ENCODE measurements around the gene GM2A. TPM values are rescaled to one million over a fixed set of nuclear protein-coding genes. Genes with fewer than 3 reads are reported as not detected.

Gene GM2A
- total and polyA plus RNA-seq, 9 of the 15 experiments (the other 6 are each of a cell fraction or from before 2014, with no cell fraction given), result 5.8 to 36.0 (median 10.0) TPM

GRCh38 chr5:151239237-151239861, 13.6 kb upstream of the GM2A start:
- no peak overlapping the region for H3K4me2 ChIP-seq (ENCODE audit: insufficient read depth, low read length)
- BruUV-seq (replicated peaks), result no TSS peak
- CTCF ChIA-PET (ENCODE audit: low intra/inter-chr PET ratio), result interaction anchor here (0.6 to 3.6 kb wide), 2 partner anchors 113 to 189 kb away, joined by 3 to 17 read pairs; no protein-coding TSS in a partner anchor
- H2AFZ ChIP-seq (ENCODE audit: low read depth, low read length), result no peak overlapping the region
- H3K27ac ChIP-seq (ENCODE audit: extremely low read depth, low read depth, low read length), result no peak overlapping the region
- H3K79me2 ChIP-seq (ENCODE audit: control insufficient read depth, insufficient read depth, low read length), result no peaks in the 10 kb centered on the region
- in situ Hi-C loops (cut with MboI), result loop anchor here (5.0 kb wide), 2 partner anchors 67 to 117 kb away; no protein-coding TSS in a partner anchor
- H4K20me1 ChIP-seq (replicated peaks; ENCODE audit: control insufficient read depth, insufficient read depth, low read length), result no peaks in the 10 kb centered on the region
- H3K9me1 ChIP-seq (ENCODE audit: control insufficient read depth, insufficient read depth, low read length), result no peaks in the 10 kb centered on the region
- H3K27me3 ChIP-seq (ENCODE audit: control insufficient read depth in 2 of 2, insufficient read depth in 2 of 2, low read length in 2 of 2), result peaks cover 0 to 22% of the 10 kb centered on the region in 2 experiments; a peak in 3 of 5 replicates
- ATAC-seq (peak; percentile 95), FAIRE-seq (peak; percentile 85), DNase-seq (ENCODE audit: extremely low read depth in 1 of 4, low spot score in 3 of 4) (peak; percentile 75 to 83 (median 78))
- H3K9ac ChIP-seq (ENCODE audit: insufficient read depth in 1 of 2, low read depth in 2 of 2, low read length in 2 of 2), result no peak overlapping the region
- no peaks in the 10 kb centered on the region for H3K9me3 ChIP-seq (replicated peaks; ENCODE audit: control insufficient read depth, insufficient read depth, low read depth, low read length)
- POLR2A ChIA-PET, result interaction anchor here (0.7 to 0.8 kb wide), 2 partner anchors 8 to 113 kb away, joined by 3 read pairs; no protein-coding TSS in a partner anchor
- no peaks in the 10 kb centered on the region for H3K36me3 ChIP-seq (ENCODE audit: control insufficient read depth, insufficient read depth, low read length)
- 14% methylated on average over 17 of the region's 17 CpGs for WGBS (ENCODE audit: insufficient coverage, low coverage, missing lambda C conversion rate)
- intact Hi-C loops (cut with micrococcal nuclease), result loop anchor here (1.0 to 2.0 kb wide), 4 partner anchors 75 to 237 kb away; no protein-coding TSS in a partner anchor
- H3K4me1 ChIP-seq (replicated peaks in 1 of 2; ENCODE audit: control insufficient read depth in 2 of 2, insufficient read depth in 2 of 2, low read length in 2 of 2), result peaks cover 0 to 6% of the 10 kb centered on the region in 2 experiments; a peak in 3 of 5 replicates
- no peak overlapping the region for H3K4me3 ChIP-seq
- peak; percentile 52 for TF ChIP-seq SMC3 (conservative IDR thresholded peaks at IDR 0.05; ENCODE audit: insufficient read depth, low read depth, low read length)
- peak; percentile 35; the same call in 1 of the 2 replicates for TF ChIP-seq CREM (IDR thresholded peaks at IDR 0.05; ENCODE audit: low read depth)
- no peak for TF ChIP-seq E2F8 (IDR thresholded peaks at IDR 0.05; ENCODE audit: low read depth, partially characterized antibody)
- TF ChIP-seq SMARCA5 (IDR thresholded peaks at IDR 0.05), result no peak
- no peak for TF ChIP-seq NCOA2 (IDR thresholded peaks at IDR 0.05; ENCODE audit: partially characterized antibody in 2 of 2)
- peak in 1 of 2 experiments; percentile 58; a peak in 1 of 4 replicates for TF ChIP-seq RCOR1 (IDR thresholded peaks at IDR 0.05; ENCODE audit: borderline replicate concordance in 1 of 2, low read depth in 2 of 2, low read length in 2 of 2)
- no peak for TF ChIP-seq TSC22D4 (tag; IDR thresholded peaks at IDR 0.05)
- peak; percentile 38; the same call in 1 of the 2 replicates for TF ChIP-seq TFAP4 (CRISPR knock-in tag; IDR thresholded peaks at IDR 0.05; ENCODE audit: borderline replicate concordance)
- no peak for TF ChIP-seq ZNF133 (CRISPR knock-in tag; IDR thresholded peaks at IDR 0.05)
- TF ChIP-seq ZNF224 (CRISPR knock-in tag; IDR thresholded peaks at IDR 0.05), result no peak
- TF ChIP-seq ZNF175 (CRISPR knock-in tag; IDR thresholded peaks at IDR 0.05; ENCODE audit: low read depth), result no peak
- no peak for TF ChIP-seq HMBOX1 (IDR thresholded peaks at IDR 0.05)
- TF ChIP-seq ATF7 (IDR thresholded peaks at IDR 0.05), result no peak
- TF ChIP-seq MYC (IDR thresholded peaks at IDR 0.05; ENCODE audit: low read depth, low read length), result peak; percentile 46; the same call in 1 of the 2 replicates
- TF ChIP-seq MYC (CRISPR knock-in tag; IDR thresholded peaks at IDR 0.05; ENCODE audit: borderline replicate concordance, low read depth), result no peak
- no peak for TF ChIP-seq E2F3 (CRISPR knock-in tag; IDR thresholded peaks at IDR 0.05)
